ENCODE results near the gene PCYT1A. TPM values are rescaled to one million over a fixed set of nuclear protein-coding genes. Genes with fewer than 3 reads are reported as not detected.

PCYT1A gene
- total and polyA plus RNA-seq, 2 of the 13 experiments (the other 11 are each of a cell fraction or from before 2014, with no cell fraction given), result 26.4 to 45.3 TPM

DNA sequence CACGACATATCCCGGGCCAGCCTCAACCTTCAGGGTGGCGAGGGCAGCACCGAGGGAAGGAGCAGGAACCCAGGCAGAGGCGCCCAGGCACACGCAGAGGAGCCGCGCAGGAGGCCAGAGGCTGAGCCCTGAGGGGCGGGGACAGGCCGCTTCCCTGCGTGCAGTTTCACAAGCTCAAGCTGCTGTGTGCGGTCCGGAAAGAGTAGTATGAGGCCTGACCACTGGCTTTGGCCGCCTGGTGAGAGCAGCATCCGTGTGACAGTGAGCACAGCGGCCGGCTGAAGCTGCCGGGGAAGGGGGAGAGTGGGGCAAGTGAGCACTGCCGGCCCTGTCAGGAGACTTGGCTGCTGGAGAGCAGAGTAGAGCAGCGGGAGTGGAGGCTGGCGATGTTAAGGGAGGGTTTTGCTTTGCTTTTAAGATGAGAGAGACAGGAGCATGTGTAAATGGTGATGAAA, 85.0 kb downstream of the PCYT1A start (continued):
- TF ChIP-seq, protein P1, sequence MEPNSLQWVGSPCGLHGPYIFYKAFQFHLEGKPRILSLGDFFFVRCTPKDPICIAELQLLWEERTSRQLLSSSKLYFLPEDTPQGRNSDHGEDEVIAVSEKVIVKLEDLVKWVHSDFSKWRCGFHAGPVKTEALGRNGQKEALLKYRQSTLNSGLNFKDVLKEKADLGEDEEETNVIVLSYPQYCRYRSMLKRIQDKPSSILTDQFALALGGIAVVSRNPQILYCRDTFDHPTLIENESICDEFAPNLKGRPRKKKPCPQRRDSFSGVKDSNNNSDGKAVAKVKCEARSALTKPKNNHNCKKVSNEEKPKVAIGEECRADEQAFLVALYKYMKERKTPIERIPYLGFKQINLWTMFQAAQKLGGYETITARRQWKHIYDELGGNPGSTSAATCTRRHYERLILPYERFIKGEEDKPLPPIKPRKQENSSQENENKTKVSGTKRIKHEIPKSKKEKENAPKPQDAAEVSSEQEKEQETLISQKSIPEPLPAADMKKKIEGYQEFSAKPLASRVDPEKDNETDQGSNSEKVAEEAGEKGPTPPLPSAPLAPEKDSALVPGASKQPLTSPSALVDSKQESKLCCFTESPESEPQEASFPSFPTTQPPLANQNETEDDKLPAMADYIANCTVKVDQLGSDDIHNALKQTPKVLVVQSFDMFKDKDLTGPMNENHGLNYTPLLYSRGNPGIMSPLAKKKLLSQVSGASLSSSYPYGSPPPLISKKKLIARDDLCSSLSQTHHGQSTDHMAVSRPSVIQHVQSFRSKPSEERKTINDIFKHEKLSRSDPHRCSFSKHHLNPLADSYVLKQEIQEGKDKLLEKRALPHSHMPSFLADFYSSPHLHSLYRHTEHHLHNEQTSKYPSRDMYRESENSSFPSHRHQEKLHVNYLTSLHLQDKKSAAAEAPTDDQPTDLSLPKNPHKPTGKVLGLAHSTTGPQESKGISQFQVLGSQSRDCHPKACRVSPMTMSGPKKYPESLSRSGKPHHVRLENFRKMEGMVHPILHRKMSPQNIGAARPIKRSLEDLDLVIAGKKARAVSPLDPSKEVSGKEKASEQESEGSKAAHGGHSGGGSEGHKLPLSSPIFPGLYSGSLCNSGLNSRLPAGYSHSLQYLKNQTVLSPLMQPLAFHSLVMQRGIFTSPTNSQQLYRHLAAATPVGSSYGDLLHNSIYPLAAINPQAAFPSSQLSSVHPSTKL (CRISPR knock-in tag; IDR thresholded peaks at IDR 0.05), result no peak
- no peak for TF ChIP-seq NFIB (CRISPR knock-in tag; IDR thresholded peaks at IDR 0.05; ENCODE audit: borderline replicate concordance)
- TF ChIP-seq RXRB (CRISPR knock-in tag; IDR thresholded peaks at IDR 0.05; ENCODE audit: borderline replicate concordance), result peak; percentile 56; the same call in 1 of the 2 replicates
- 0 out of 2 replicates have a peak, but pooled peaks have one; percentile 61 for TF ChIP-seq ZNF772 (CRISPR knock-in tag; IDR thresholded peaks at IDR 0.05)
- TF ChIP-seq, protein P2, sequence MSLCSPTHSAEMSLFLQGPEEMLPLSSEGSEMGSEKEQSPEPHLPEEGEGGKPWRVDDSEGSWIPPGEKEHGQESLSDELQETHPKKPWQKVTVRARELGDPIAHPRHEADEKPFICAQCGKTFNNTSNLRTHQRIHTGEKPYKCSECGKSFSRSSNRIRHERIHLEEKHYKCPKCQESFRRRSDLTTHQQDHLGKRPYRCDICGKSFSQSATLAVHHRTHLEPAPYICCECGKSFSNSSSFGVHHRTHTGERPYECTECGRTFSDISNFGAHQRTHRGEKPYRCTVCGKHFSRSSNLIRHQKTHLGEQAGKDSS (CRISPR knock-in tag; IDR thresholded peaks at IDR 0.05; ENCODE audit: borderline replicate concordance, low read depth), result no peak
- no peak for TF ChIP-seq EED (CRISPR knock-in tag; IDR thresholded peaks at IDR 0.05)
- no peak for TF ChIP-seq ZNF629 (CRISPR knock-in tag; conservative IDR thresholded peaks at IDR 0.05)
- no peak for TF ChIP-seq MEIS2 (CRISPR knock-in tag; IDR thresholded peaks at IDR 0.05)
- TF ChIP-seq HNF1A (IDR thresholded peaks at IDR 0.05; ENCODE audit: low read depth), result no peak
- TF ChIP-seq HNF1A (CRISPR knock-in tag; IDR thresholded peaks at IDR 0.05; ENCODE audit: borderline replicate concordance), result no peak
- TF ChIP-seq ZBTB14 (CRISPR knock-in tag; IDR thresholded peaks at IDR 0.05), result no peak
- TF ChIP-seq NAIF1 (CRISPR knock-in tag; IDR thresholded peaks at IDR 0.05; ENCODE audit: borderline replicate concordance), result no peak
- no peak for TF ChIP-seq CCDC6 (CRISPR knock-in tag; IDR thresholded peaks at IDR 0.05)
- TF ChIP-seq ZNF446 (CRISPR knock-in tag; IDR thresholded peaks at IDR 0.05), result no peak
- TF ChIP-seq WIZ (CRISPR knock-in tag; IDR thresholded peaks at IDR 0.05), result no peak
- TF ChIP-seq SAFB2 (CRISPR knock-in tag; IDR thresholded peaks at IDR 0.05; ENCODE audit: borderline replicate concordance, low read depth), result no peak
- TF ChIP-seq, protein P3, sequence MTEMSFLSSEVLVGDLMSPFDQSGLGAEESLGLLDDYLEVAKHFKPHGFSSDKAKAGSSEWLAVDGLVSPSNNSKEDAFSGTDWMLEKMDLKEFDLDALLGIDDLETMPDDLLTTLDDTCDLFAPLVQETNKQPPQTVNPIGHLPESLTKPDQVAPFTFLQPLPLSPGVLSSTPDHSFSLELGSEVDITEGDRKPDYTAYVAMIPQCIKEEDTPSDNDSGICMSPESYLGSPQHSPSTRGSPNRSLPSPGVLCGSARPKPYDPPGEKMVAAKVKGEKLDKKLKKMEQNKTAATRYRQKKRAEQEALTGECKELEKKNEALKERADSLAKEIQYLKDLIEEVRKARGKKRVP (CRISPR knock-in tag; IDR thresholded peaks at IDR 0.05), result no peak
- TF ChIP-seq ZNF746 (CRISPR knock-in tag; IDR thresholded peaks at IDR 0.05), result no peak
- no peak for TF ChIP-seq ZNF614 (CRISPR knock-in tag; IDR thresholded peaks at IDR 0.05; ENCODE audit: borderline replicate concordance)
